PFSK-1 (cell line): ENCODE measurements around the gene NUDT16L1.

Source experiments
- FOXP2 ChIP-seq: optimal IDR thresholded peaks from 2 replicates; pipeline ENCODE3; 2011; ENCODE audit warnings: borderline replicate concordance, control low read depth, inconsistent platforms; ENCODE audit not compliant: insufficient read depth; ENCODE audit errors: extremely low read length, extremely low read depth
- POLR2AphosphoS5 ChIP-seq: IDR thresholded peaks from 2 replicates; pipeline ENCODE4 v1.6.1; 2012; ENCODE audit warnings: low read depth, mild to moderate bottlenecking, control low read depth, low read length, moderate library complexity
- SIN3A ChIP-seq: IDR thresholded peaks from 2 replicates; pipeline ENCODE4 v1.6.1; 2012; ENCODE audit warnings: mild to moderate bottlenecking, low read length, moderate library complexity, borderline replicate concordance; ENCODE audit not compliant: insufficient read depth
- TAF1 ChIP-seq: IDR thresholded peaks from 2 replicates; pipeline ENCODE4 v1.6.1; 2012; ENCODE audit warnings: low read length, control low read depth, borderline replicate concordance; ENCODE audit not compliant: insufficient read depth
- TF ChIP-seq, protein P1 (sequence below), 2 experiments: IDR thresholded peaks; 2 replicates each; pipeline versions ENCODE4 v1.6.1 to v1.8.0; 2011 to 2012; ENCODE audit warnings: low read depth in 2 of 2, low read length in 2 of 2, control low read depth in 1 of 2, inconsistent platforms in 1 of 2, mild to moderate bottlenecking in 1 of 2, moderate library complexity in 1 of 2; ENCODE audit not compliant: insufficient read depth in 1 of 2

NUDT16L1 gene

DNA sequence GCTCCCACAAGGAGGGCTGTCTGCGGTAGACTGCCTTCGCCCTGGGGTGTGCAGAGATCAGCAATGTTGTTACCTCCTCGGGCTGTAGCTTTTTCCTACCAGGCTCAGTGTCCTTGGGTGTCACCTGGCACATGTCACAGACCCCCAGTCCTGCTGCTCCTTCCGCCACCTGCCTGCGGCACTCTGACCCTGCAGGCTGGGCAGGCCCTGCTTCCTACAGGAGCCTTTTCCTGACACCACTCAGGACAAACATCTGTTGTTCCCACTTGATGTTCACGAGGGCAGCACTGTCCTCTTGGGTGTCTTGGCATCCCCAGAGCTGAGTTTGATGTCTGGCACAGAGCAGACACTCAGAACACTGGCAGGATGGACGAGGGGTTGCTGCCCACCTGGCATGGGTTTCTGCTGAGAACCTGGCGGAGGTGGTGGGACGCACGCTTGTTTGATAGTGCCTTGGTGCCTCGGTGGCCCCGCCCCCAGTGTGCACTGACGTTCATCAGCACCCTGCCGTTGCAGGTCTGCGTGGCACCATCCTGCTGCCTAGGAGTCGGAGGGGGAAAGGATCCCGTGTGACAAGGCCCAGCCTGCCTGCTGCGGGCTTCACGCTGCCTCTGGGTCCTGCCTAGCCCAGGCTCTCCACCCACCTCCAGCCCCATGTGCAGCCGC, 26.7 kb upstream of the NUDT16L1 start:
- TF ChIP-seq SIN3A, result no peak
- no peak for TF ChIP-seq TAF1
- TF ChIP-seq, protein P1, sequence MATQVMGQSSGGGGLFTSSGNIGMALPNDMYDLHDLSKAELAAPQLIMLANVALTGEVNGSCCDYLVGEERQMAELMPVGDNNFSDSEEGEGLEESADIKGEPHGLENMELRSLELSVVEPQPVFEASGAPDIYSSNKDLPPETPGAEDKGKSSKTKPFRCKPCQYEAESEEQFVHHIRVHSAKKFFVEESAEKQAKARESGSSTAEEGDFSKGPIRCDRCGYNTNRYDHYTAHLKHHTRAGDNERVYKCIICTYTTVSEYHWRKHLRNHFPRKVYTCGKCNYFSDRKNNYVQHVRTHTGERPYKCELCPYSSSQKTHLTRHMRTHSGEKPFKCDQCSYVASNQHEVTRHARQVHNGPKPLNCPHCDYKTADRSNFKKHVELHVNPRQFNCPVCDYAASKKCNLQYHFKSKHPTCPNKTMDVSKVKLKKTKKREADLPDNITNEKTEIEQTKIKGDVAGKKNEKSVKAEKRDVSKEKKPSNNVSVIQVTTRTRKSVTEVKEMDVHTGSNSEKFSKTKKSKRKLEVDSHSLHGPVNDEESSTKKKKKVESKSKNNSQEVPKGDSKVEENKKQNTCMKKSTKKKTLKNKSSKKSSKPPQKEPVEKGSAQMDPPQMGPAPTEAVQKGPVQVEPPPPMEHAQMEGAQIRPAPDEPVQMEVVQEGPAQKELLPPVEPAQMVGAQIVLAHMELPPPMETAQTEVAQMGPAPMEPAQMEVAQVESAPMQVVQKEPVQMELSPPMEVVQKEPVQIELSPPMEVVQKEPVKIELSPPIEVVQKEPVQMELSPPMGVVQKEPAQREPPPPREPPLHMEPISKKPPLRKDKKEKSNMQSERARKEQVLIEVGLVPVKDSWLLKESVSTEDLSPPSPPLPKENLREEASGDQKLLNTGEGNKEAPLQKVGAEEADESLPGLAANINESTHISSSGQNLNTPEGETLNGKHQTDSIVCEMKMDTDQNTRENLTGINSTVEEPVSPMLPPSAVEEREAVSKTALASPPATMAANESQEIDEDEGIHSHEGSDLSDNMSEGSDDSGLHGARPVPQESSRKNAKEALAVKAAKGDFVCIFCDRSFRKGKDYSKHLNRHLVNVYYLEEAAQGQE (IDR thresholded peaks at IDR 0.05; ENCODE audit: insufficient read depth in 1 of 2, low read depth in 2 of 2, low read length in 2 of 2), result no peak
- TF ChIP-seq FOXP2, result no peak
- TF ChIP-seq POLR2AphosphoS5, result no peak

DNA sequence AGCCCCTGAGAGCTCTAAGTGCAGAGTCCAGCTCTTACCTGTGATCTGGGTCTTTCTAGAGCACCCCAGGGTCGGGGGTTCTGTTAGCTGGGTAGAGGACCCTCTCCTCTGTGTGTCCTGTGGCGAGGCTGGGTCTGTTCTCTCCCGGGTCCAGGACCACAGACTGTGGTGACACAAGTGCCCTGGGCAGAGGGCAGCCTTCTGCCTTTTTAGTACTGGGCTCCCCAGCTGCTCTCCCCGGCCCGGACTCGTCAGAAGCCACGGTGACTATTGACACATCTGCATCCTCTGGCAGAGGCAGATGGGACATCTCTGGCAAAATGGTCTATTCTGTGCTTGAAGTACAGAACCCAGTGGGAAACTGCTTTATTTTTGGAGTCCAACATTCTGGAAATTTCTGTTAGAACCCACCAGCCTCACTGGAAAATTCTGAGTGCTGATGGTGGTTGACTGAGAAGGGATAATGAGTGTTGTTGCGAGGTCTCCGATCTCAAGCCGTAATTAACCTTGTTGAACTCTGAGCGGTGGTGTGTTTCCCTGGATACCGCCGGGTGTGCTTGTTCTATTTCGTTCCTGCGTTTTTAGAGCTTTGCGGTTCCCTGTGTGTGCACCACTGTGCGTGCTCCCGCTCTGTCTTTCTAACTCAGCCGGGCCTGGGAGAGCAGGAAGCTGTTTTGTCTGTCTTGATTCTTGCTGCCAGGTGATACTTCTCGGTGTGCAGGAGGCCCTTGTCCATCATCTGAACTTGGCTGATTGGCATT, 26.0 kb upstream of the NUDT16L1 start:
- no peak for TF ChIP-seq POLR2AphosphoS5
- no peak for TF ChIP-seq SIN3A
- no peak for TF ChIP-seq FOXP2
- TF ChIP-seq TAF1, result no peak
- TF ChIP-seq, protein P1 (IDR thresholded peaks at IDR 0.05; ENCODE audit: insufficient read depth in 1 of 2, low read depth in 2 of 2, low read length in 2 of 2), result no peak

DNA sequence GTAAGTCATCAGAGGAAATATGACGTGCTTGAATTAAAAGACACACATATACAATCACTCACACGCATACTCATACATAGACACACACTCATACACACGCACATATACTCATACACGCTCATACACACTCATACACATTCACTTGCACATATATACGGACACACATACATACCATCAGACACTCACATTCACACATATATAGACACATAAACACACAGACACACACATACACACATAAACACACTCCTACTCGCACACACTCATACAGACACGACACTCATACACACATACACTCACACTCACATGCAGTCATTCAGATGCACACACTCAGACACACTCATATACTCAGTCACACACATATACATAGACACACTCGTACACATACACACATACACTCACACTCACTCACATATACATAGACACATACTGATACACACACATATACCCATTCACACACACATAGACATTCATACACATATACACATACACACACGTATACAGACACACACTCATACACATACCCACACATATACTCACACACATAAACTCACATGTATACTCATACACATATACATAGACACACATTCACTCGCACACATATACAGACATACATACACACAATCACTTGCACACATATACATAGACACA, 24.9 kb upstream of the NUDT16L1 start:
- TF ChIP-seq POLR2AphosphoS5 (no peak), FOXP2 (no peak), TAF1 (no peak), SIN3A (no peak)
- TF ChIP-seq, protein P1 (IDR thresholded peaks at IDR 0.05; ENCODE audit: insufficient read depth in 1 of 2, low read depth in 2 of 2, low read length in 2 of 2), result no peak

DNA sequence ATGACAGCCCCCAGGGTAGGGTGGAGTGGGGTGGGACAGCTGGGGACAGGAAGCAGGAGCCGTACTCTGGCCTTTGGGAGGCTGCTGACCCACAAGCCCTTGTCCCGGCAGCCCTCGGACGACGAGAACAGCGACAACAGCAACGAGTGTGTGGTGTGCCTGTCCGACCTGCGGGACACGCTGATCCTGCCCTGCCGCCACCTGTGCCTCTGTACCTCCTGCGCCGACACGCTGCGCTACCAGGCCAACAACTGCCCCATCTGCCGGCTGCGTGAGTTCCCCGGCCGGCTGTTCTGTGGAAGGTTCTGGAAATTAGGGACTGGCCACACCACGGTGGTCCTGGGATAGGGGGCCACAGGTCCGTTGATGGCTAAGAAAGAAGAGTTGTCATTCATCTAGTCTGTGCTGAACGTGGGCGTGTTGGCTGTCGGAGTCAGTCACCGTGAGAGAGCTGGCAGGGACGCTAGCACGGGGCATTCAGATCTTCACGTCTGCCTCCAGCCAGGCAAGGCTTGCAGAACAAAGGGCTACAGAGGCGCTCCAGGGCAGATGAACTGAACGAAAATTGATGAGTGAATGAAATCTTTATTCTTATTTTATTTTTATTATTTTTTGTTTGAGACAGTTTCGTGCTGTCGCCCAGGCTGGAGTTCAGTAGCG, 19.8 kb upstream of the NUDT16L1 start:
- TF ChIP-seq SIN3A (no peak), TAF1 (no peak), FOXP2 (no peak), POLR2AphosphoS5 (no peak)
- TF ChIP-seq, protein P1 (IDR thresholded peaks at IDR 0.05; ENCODE audit: insufficient read depth in 1 of 2, low read depth in 2 of 2, low read length in 2 of 2), result no peak
